ENCODE results near the gene C8B. TPM values are rescaled to one million over a fixed set of nuclear protein-coding genes. Genes with fewer than 3 reads are reported as not detected.

The C8B gene
- total RNA-seq, 4 donors from 2014 or later, result not detected

DNA sequence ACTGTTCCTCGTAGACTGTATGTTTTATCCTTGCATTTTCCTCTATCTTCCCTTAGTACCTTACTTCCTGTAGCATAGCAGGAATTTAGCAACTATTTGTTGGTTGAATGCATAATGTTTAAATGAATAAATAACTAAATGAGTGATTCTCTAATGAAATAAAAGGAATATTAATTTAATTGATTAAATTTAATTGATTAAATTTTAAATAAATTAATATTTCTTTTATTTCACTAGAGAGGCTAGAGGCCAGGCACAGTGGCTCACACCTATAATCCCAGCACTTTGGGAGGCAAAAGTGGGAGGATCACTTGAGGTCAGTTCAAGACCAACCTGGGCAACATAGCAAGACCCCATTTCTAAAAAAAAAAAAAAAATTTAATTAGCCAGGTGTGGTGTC lies 25.8 kb downstream of the C8B start:
- no peak for DNase-seq (ENCODE audit: low spot score in 2 of 2)
- H3K27me3 ChIP-seq, result no peaks in the 10 kb centered on the region
- no peaks in the 10 kb centered on the region for H3K4me1 ChIP-seq
- no peaks in the 10 kb centered on the region for H3K9me3 ChIP-seq
- no peaks in the 10 kb centered on the region for H3K36me3 ChIP-seq
- no peak overlapping the region for H3K27ac ChIP-seq
- H3K4me3 ChIP-seq, result no peak overlapping the region
- no peak for TF ChIP-seq POLR2A (IDR thresholded peaks at IDR 0.05)
- TF ChIP-seq, protein P1, sequence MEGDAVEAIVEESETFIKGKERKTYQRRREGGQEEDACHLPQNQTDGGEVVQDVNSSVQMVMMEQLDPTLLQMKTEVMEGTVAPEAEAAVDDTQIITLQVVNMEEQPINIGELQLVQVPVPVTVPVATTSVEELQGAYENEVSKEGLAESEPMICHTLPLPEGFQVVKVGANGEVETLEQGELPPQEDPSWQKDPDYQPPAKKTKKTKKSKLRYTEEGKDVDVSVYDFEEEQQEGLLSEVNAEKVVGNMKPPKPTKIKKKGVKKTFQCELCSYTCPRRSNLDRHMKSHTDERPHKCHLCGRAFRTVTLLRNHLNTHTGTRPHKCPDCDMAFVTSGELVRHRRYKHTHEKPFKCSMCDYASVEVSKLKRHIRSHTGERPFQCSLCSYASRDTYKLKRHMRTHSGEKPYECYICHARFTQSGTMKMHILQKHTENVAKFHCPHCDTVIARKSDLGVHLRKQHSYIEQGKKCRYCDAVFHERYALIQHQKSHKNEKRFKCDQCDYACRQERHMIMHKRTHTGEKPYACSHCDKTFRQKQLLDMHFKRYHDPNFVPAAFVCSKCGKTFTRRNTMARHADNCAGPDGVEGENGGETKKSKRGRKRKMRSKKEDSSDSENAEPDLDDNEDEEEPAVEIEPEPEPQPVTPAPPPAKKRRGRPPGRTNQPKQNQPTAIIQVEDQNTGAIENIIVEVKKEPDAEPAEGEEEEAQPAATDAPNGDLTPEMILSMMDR (IDR thresholded peaks at IDR 0.05), result no peak
- TF ChIP-seq EP300 (IDR thresholded peaks at IDR 0.05), result no peak
- WGBS, 2 donors, result 33 to 88% methylated on average over 1 of the region's 1 CpG

DNA sequence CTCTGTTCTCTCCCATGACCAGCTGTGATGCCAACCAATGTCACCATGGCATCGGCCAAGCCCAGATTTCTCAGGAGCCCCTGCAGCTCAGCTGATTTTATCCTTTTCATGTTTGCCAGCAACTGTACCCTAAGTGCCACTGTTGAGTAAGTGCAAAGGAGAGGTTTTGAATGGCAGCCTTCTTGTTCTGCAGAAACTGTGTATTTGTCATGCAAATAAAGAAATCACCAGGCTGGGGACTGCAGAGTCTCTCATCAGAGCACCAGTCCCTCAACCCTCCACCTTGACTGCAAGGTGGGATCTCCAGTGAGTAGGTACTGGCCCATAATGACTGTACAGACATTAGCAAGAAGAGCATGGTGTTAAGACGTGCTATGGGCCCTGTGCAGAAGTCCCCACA lies 26.6 kb downstream of the C8B start:
- Histone ChIP-seq H3K36me3 (no peaks in the 10 kb centered on the region), H3K27ac (no peak overlapping the region), H3K9me3 (no peaks in the 10 kb centered on the region), H3K4me1 (no peaks in the 10 kb centered on the region), H3K4me3 (no peak overlapping the region), H3K27me3 (no peaks in the 10 kb centered on the region)
- no peak for DNase-seq (ENCODE audit: low spot score in 2 of 2)
- WGBS, 2 donors, result 94 to 96% methylated on average over 2 of the region's 2 CpGs
- TF ChIP-seq POLR2A (IDR thresholded peaks at IDR 0.05), result no peak
- TF ChIP-seq, protein P1 (IDR thresholded peaks at IDR 0.05), result no peak
- TF ChIP-seq EP300 (IDR thresholded peaks at IDR 0.05), result no peak

DNA sequence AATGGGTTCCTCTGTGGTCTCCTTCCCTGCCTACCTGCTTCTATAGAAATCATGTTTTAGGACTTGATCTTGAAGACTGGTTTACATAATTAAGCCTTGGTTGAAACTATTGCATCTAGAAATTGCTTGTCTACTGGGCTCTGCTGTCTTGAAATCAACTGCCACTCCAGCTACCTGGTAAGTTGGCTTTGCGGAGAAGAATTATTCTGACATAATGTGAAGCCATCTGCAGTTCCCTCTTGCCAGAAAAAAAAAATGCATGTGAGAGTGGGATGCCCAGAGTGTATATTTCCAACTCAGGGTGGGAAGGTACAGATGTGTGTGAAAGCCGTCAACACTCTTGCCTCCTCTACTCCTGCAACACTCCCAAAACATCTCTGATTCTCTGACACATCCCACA lies 27.2 kb downstream of the C8B start:
- no peak for DNase-seq (ENCODE audit: low spot score in 2 of 2)
- Histone ChIP-seq H3K9me3 (no peaks in the 10 kb centered on the region), H3K4me3 (no peak overlapping the region), H3K4me1 (no peaks in the 10 kb centered on the region), H3K27ac (no peak overlapping the region), H3K36me3 (no peaks in the 10 kb centered on the region), H3K27me3 (no peaks in the 10 kb centered on the region)
- 94 to 95% methylated on average over 2 of the region's 2 CpGs for WGBS, 2 donors
- TF ChIP-seq, protein P1 (IDR thresholded peaks at IDR 0.05), result no peak
- TF ChIP-seq POLR2A (IDR thresholded peaks at IDR 0.05), result no peak
- TF ChIP-seq EP300 (IDR thresholded peaks at IDR 0.05), result no peak

DNA sequence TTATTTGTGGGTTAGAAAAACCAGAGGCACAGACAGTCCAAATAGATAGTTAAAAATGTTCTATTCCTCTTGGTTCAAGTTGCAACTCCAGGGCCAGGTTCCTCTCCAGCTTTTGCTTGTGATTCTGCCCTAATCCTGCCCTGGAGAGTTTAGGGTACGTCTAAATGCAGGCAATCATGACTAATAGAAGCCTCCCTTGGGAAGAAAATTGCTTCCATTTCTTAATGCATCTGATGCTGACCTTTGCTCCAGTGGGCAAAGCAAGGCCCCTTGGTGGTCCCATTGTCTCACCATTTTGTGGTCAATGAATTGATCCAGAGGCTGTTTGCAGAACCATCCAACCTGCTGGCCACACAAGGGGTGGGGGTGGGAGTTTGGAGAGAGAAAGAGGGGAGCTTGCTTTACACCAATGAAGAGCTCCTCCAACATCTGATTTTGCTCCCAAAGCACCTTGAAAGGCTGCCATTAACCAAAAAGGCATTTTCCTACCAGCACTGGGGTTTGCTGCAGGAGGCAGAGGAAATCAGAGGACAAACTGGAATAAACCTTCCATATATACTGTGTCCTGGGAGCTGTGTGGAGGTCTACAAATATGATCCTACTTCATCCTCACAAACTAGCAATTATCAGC lies 31.3 kb downstream of the C8B start:
- DNase-seq (ENCODE audit: low spot score in 2 of 2), result no peak
- Histone ChIP-seq H3K27ac (no peak overlapping the region), H3K9me3 (no peaks in the 10 kb centered on the region), H3K27me3 (no peaks in the 10 kb centered on the region), H3K4me3 (no peak overlapping the region), H3K36me3 (no peaks in the 10 kb centered on the region), H3K4me1 (no peaks in the 10 kb centered on the region)
- 0 to 18% methylated on average over 1 of the region's 1 CpG for WGBS, 2 donors
- TF ChIP-seq EP300 (IDR thresholded peaks at IDR 0.05) (no peak), POLR2A (IDR thresholded peaks at IDR 0.05) (no peak)
- TF ChIP-seq, protein P1 (IDR thresholded peaks at IDR 0.05), result no peak

DNA sequence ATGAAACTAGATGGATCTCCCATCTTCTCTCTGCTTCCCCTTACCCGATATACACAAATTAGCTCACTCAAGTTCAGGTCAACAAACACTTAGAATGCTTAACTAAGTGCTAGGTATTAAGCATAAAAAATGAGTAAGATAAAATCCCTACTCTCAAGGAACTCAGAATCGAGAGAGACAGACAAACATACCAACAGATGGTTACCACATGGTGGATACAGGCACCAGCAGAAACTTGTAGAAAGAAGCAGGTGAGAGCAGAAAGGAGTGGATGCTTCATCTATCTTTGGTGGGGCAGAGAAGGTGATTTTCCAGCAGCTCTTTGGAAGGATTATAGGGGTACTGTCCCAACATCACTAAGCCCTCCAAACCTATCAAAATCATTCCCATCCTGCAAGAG lies 32.2 kb downstream of the C8B start:
- Histone ChIP-seq H3K4me1 (no peaks in the 10 kb centered on the region), H3K27me3 (no peaks in the 10 kb centered on the region), H3K9me3 (no peaks in the 10 kb centered on the region), H3K27ac (no peak overlapping the region), H3K4me3 (no peak overlapping the region), H3K36me3 (no peaks in the 10 kb centered on the region)
- DNase-seq (ENCODE audit: low spot score in 2 of 2), result no peak
- TF ChIP-seq POLR2A (IDR thresholded peaks at IDR 0.05), result no peak
- TF ChIP-seq, protein P1 (IDR thresholded peaks at IDR 0.05), result no peak
- no peak for TF ChIP-seq EP300 (IDR thresholded peaks at IDR 0.05)
- 67 to 78% methylated on average over 2 of the region's 2 CpGs for WGBS, 2 donors

Measured in tibial nerve (tissue), 4 donors.